SK-N-SH (cell line): ENCODE measurements around the gene MAN1A2. TPM values are rescaled to one million over a fixed set of nuclear protein-coding genes. Genes with fewer than 3 reads are reported as not detected.

Experiments
- CTCF ChIA-PET: fragments of 300-600, 350-600 bp; formaldehyde crosslinking; extraction: SDS; loops from one replicate; lab custom pipeline; 2021; lab: Yijun Ruan, JAX
- POLR2A ChIA-PET: fragments of 350-600 bp; sonication (Branson Sonifier 250); formaldehyde crosslinking; extraction: SDS; loops from one replicate; lab custom pipeline; 2020; ENCODE audit warnings: antibody characterized with exemption, inconsistent platforms; lab: Yijun Ruan, JAX
- DNase-seq: peaks from one replicate; pipeline ENCODE4 v3.0.0; 2012
- H2AFZ ChIP-seq: fragments of 200-600 bp; sonication (generic); 2 replicates; pipeline ENCODE4 v1.8.1; 2016; ENCODE audit warnings: antibody characterized with exemption, mild to moderate bottlenecking, low read depth
- H3F3A ChIP-seq: fragments of 200-600 bp; sonication (generic); replicated peaks from 2 replicates; pipeline ENCODE3; 2016; ENCODE audit warnings: antibody characterized with exemption, mild to moderate bottlenecking; ENCODE audit not compliant: insufficient read depth
- H3K27ac ChIP-seq, 2 experiments: fragments of 200-500 bp in 1 of 2; fragments of 200-600 bp in 1 of 2; sonication (Bioruptor generic) in 1 of 2; sonication (generic), shearing (Covaris generic) in 1 of 2; 2 replicates each; pipeline versions ENCODE4 v1.5.1 to v1.6.1; 2014 to 2016; ENCODE audit warnings: low read depth in 2 of 2, inconsistent platforms in 1 of 2, low read length in 1 of 2, mild to moderate bottlenecking in 1 of 2, mixed read lengths in 1 of 2
- H3K27me3 ChIP-seq: fragments of 200-600 bp; sonication (generic), shearing (Covaris generic); 2 replicates; pipeline ENCODE4 v1.6.1; 2016; ENCODE audit warnings: mixed run types; ENCODE audit not compliant: insufficient read depth
- H3K36me3 ChIP-seq, 2 experiments: fragments of 200-500 bp in 1 of 2; fragments of 200-600 bp in 1 of 2; sonication (Bioruptor generic) in 1 of 2; sonication (generic) in 1 of 2; replicated peaks in 1 of 2; 2 replicates each; pipeline versions ENCODE3 to v1.5.1; 2014 to 2016; ENCODE audit warnings: low read length in 1 of 2, mild to moderate bottlenecking in 1 of 2; ENCODE audit not compliant: insufficient read depth in 2 of 2, control insufficient read depth in 1 of 2
- H3K4me1 ChIP-seq, 2 experiments: fragments of 200-500 bp in 1 of 2; fragments of 200-600 bp in 1 of 2; sonication (Bioruptor generic) in 1 of 2; sonication (generic), shearing (Covaris generic) in 1 of 2; 2 replicates each; pipeline versions ENCODE4 v1.5.1 to v1.6.1; 2014 to 2016; ENCODE audit warnings: low read depth in 1 of 2, low read length in 1 of 2, mixed run types in 1 of 2; ENCODE audit not compliant: insufficient read depth in 2 of 2, control insufficient read depth in 1 of 2
- H3K4me2 ChIP-seq: fragments of 200-600 bp; sonication (generic), shearing (Covaris generic); 2 replicates; pipeline ENCODE4 v1.6.1; 2017; ENCODE audit warnings: mixed run types
- H3K4me3 ChIP-seq, 2 experiments: fragments of 200-500 bp in 1 of 2; fragments of 200-600 bp in 1 of 2; sonication (Bioruptor generic) in 1 of 2; sonication (generic), shearing (Covaris generic) in 1 of 2; 2 replicates each; pipeline versions ENCODE4 v1.5.1 to v1.8.1; 2014 to 2016; ENCODE audit warnings: low read depth in 2 of 2, inconsistent platforms in 1 of 2, low read length in 1 of 2, mild to moderate bottlenecking in 1 of 2, mixed read lengths in 1 of 2, moderate library complexity in 1 of 2
- H3K79me2 ChIP-seq: fragments of 200-600 bp; sonication (generic); 2 replicates; pipeline ENCODE4 v1.8.1; 2017; ENCODE audit warnings: mild to moderate bottlenecking; ENCODE audit not compliant: insufficient read depth
- H3K9ac ChIP-seq: fragments of 200-600 bp; sonication (generic); 2 replicates; pipeline ENCODE4 v1.6.1; 2017; ENCODE audit warnings: mixed run types
- H3K9me2 ChIP-seq: fragments of 200-600 bp; sonication (generic); 2 replicates; pipeline ENCODE4 v1.6.1; 2017; ENCODE audit warnings: mixed run types
- H3K9me3 ChIP-seq: fragments of 200-600 bp; sonication (generic); 2 replicates; pipeline ENCODE4 v1.6.1; 2017; ENCODE audit warnings: mixed run types, mild to moderate bottlenecking, moderate library complexity
- H4K20me1 ChIP-seq: fragments of 200-600 bp; sonication (generic); 2 replicates; pipeline ENCODE4 v1.6.1; 2017; ENCODE audit warnings: mild to moderate bottlenecking, mixed run types; ENCODE audit not compliant: insufficient read depth
- EP300 ChIP-seq, 2 experiments: IDR thresholded peaks; 2 replicates each; pipeline versions ENCODE4 v1.4.0 to v1.6.1; 2012; ENCODE audit warnings: borderline replicate concordance in 1 of 2, low read depth in 1 of 2, low read length in 1 of 2
- EZH2phosphoT487 ChIP-seq: fragments of 200-600 bp; sonication (generic); IDR thresholded peaks from 2 replicates; pipeline ENCODE4 v1.6.1; 2017; ENCODE audit warnings: low read depth, mixed run types, mild to moderate bottlenecking, antibody characterized with exemption, moderate library complexity, borderline replicate concordance
- GABPA ChIP-seq: IDR thresholded peaks from 2 replicates; pipeline ENCODE4 v1.4.0; 2012; ENCODE audit warnings: low read depth, mild to moderate bottlenecking
- NFIC ChIP-seq: IDR thresholded peaks from 2 replicates; pipeline ENCODE4 v1.4.0; 2012; ENCODE audit warnings: borderline replicate concordance
- NRF1 ChIP-seq: IDR thresholded peaks from 2 replicates; pipeline ENCODE4 v1.6.1; 2012; ENCODE audit warnings: low read depth, mild to moderate bottlenecking, low read length
- RCOR1 ChIP-seq: fragments of 150-350 bp; IDR thresholded peaks from 2 replicates; pipeline ENCODE4 v1.6.1; 2017; ENCODE audit warnings: antibody characterized with exemption, low read length
- SIN3A ChIP-seq: IDR thresholded peaks from 2 replicates; pipeline ENCODE4 v1.6.1; 2012; ENCODE audit warnings: low read depth, mild to moderate bottlenecking, low read length, moderate library complexity, borderline replicate concordance
- SMC3 ChIP-seq: IDR thresholded peaks from 2 replicates; pipeline ENCODE4 v1.6.1; 2012; ENCODE audit warnings: low read depth, low read length, improper control_type of control experiment
- TAF1 ChIP-seq: IDR thresholded peaks from 2 replicates; pipeline ENCODE4 v1.6.1; 2012; ENCODE audit warnings: low read depth, mild to moderate bottlenecking, low read length, moderate library complexity, borderline replicate concordance
- WGBS: methylation state at CpG from one replicate; pipeline ENCODE4 v1.1.6; 2017; ENCODE audit warnings: low lambda C conversion rate; 5-methylcytosine and 5-hydroxymethylcytosine counted together
- polyA plus RNA-seq, 3 experiments: library from polyadenylated mRNA; depleted of rRNA; stranded (reverse); fragments of >200 nt; gene quantifications; 2 replicates each; pipeline ENCODE4 v1.2.3, GENCODE V29; 2012
- TF ChIP-seq, protein P1 (sequence below): IDR thresholded peaks from 2 replicates; pipeline ENCODE4 v1.6.1; 2012; ENCODE audit warnings: mild to moderate bottlenecking, low read depth, low read length, moderate library complexity
- TF ChIP-seq, protein P2 (sequence below): IDR thresholded peaks from 2 replicates; pipeline ENCODE4 v1.4.0; 2012; ENCODE audit warnings: low read depth, borderline replicate concordance
- TF ChIP-seq, protein P3 (sequence below): fragments of 150-350 bp; IDR thresholded peaks from 2 replicates; pipeline ENCODE4 v1.6.1; 2016; ENCODE audit warnings: mild to moderate bottlenecking, low read depth, low read length
- TF ChIP-seq, protein P4 (sequence below): IDR thresholded peaks from 2 replicates; pipeline ENCODE4 v1.4.0; 2012; ENCODE audit warnings: low read depth

The MAN1A2 gene
- polyA plus RNA-seq, 1 of the 3 experiments (the other 2 are of a cell fraction): 6.0 TPM

DNA sequence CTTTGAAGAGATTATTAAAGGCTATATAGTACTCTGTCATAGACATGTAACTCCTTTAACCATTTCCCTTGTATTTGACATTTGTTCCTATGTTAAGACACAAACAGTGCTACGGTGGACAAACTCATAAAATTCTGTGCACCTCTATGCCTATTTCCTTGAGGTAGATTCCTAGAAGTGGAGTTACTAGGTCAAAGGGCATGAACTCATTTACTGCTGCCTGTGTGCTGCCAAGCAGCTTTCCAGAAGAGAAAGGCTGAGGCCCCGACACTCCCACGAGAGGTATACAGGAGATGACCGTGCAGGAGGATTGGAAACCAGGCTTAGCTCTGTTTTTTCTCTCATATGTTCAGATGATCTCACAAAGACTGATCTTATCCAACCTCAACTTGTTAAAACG lies 204.2 kb downstream of the MAN1A2 start:
- Histone ChIP-seq H3K36me3 (no peaks in the 10 kb centered on the region), H3K4me3 (no peak overlapping the region), H3K4me2 (no peak overlapping the region), H3K27me3 (no peaks in the 10 kb centered on the region; the same call in 1 of the 2 replicates), H3K79me2 (no peaks in the 10 kb centered on the region), H3F3A (no peaks in the 10 kb centered on the region), H3K9ac (no peak overlapping the region), H3K4me1 (peaks cover 0 to 10% of the 10 kb centered on the region in 2 experiments; a peak in 2 of 4 replicates), H3K27ac (no peak overlapping the region), H3K9me3 (no peaks in the 10 kb centered on the region), H2AFZ (no peak overlapping the region), H3K9me2 (no peaks in the 10 kb centered on the region), H4K20me1 (no peaks in the 10 kb centered on the region)
- DNase-seq: no peak
- ChIA-PET POLR2A (no interaction called here), CTCF (interaction anchor here (1.2 kb wide), 1 partner anchor 20 kb away, joined by 5 read pairs; no protein-coding TSS in a partner anchor)
- 74% methylated on average over 5 of the region's 5 CpGs for WGBS
- TF ChIP-seq EP300 (IDR thresholded peaks at IDR 0.05; ENCODE audit: borderline replicate concordance in 1 of 2, low read depth in 1 of 2, low read length in 1 of 2) (no peak), NFIC (no peak), NRF1 (no peak), EZH2phosphoT487 (no peak), RCOR1 (no peak), GABPA (no peak)
- TF ChIP-seq, protein P1, sequence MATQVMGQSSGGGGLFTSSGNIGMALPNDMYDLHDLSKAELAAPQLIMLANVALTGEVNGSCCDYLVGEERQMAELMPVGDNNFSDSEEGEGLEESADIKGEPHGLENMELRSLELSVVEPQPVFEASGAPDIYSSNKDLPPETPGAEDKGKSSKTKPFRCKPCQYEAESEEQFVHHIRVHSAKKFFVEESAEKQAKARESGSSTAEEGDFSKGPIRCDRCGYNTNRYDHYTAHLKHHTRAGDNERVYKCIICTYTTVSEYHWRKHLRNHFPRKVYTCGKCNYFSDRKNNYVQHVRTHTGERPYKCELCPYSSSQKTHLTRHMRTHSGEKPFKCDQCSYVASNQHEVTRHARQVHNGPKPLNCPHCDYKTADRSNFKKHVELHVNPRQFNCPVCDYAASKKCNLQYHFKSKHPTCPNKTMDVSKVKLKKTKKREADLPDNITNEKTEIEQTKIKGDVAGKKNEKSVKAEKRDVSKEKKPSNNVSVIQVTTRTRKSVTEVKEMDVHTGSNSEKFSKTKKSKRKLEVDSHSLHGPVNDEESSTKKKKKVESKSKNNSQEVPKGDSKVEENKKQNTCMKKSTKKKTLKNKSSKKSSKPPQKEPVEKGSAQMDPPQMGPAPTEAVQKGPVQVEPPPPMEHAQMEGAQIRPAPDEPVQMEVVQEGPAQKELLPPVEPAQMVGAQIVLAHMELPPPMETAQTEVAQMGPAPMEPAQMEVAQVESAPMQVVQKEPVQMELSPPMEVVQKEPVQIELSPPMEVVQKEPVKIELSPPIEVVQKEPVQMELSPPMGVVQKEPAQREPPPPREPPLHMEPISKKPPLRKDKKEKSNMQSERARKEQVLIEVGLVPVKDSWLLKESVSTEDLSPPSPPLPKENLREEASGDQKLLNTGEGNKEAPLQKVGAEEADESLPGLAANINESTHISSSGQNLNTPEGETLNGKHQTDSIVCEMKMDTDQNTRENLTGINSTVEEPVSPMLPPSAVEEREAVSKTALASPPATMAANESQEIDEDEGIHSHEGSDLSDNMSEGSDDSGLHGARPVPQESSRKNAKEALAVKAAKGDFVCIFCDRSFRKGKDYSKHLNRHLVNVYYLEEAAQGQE: no peak

DNA sequence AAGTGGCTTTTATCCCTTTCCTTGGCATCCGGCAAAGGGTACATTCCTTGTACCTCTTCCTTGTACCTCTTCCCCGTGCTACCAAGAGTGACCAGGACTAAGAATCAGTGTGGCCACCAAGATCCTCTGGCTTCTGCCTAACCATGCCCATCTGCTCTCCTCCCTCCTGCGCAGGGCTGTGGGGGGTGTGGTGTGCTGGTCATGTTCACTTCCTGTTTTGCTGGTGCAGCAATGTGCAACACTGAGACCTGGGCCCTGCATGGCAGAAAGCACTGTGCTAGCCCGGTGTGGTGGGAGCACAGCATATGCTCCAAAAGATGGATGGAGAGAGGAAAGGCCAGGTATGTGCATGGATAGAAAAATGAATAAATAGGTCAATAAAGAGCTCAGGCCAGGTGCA lies 205.3 kb downstream of the MAN1A2 start:
- Histone ChIP-seq H2AFZ (no peak overlapping the region), H3K27me3 (no peaks in the 10 kb centered on the region; the same call in 1 of the 2 replicates), H3K9me3 (no peaks in the 10 kb centered on the region), H3K79me2 (no peaks in the 10 kb centered on the region), H4K20me1 (no peaks in the 10 kb centered on the region), H3K9ac (no peak overlapping the region), H3K36me3 (no peaks in the 10 kb centered on the region), H3K9me2 (no peaks in the 10 kb centered on the region), H3K4me2 (no peak overlapping the region), H3K4me3 (no peak overlapping the region), H3F3A (no peaks in the 10 kb centered on the region), H3K27ac (no peak overlapping the region), H3K4me1 (peaks cover 0 to 10% of the 10 kb centered on the region in 2 experiments; a peak in 2 of 4 replicates)
- 63% methylated on average over 3 of the region's 4 CpGs for WGBS
- CTCF ChIA-PET: interaction anchor here (1.1 to 1.2 kb wide), 2 partner anchors 8 to 38 kb away, joined by 3 to 4 read pairs; no protein-coding TSS in a partner anchor
- TF ChIP-seq, protein P2, sequence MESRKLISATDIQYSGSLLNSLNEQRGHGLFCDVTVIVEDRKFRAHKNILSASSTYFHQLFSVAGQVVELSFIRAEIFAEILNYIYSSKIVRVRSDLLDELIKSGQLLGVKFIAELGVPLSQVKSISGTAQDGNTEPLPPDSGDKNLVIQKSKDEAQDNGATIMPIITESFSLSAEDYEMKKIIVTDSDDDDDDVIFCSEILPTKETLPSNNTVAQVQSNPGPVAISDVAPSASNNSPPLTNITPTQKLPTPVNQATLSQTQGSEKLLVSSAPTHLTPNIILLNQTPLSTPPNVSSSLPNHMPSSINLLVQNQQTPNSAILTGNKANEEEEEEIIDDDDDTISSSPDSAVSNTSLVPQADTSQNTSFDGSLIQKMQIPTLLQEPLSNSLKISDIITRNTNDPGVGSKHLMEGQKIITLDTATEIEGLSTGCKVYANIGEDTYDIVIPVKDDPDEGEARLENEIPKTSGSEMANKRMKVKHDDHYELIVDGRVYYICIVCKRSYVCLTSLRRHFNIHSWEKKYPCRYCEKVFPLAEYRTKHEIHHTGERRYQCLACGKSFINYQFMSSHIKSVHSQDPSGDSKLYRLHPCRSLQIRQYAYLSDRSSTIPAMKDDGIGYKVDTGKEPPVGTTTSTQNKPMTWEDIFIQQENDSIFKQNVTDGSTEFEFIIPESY: no peak
- TF ChIP-seq, protein P3, sequence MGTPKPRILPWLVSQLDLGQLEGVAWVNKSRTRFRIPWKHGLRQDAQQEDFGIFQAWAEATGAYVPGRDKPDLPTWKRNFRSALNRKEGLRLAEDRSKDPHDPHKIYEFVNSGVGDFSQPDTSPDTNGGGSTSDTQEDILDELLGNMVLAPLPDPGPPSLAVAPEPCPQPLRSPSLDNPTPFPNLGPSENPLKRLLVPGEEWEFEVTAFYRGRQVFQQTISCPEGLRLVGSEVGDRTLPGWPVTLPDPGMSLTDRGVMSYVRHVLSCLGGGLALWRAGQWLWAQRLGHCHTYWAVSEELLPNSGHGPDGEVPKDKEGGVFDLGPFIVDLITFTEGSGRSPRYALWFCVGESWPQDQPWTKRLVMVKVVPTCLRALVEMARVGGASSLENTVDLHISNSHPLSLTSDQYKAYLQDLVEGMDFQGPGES: no peak
- TF ChIP-seq TAF1 (no peak), SIN3A (no peak), SMC3 (no peak), RCOR1 (no peak)
- TF ChIP-seq, protein P4, sequence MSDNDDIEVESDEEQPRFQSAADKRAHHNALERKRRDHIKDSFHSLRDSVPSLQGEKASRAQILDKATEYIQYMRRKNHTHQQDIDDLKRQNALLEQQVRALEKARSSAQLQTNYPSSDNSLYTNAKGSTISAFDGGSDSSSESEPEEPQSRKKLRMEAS: no peak
- POLR2A ChIA-PET: no interaction called here
- DNase-seq: no peak
